HEK293 (cell line): ENCODE data around the gene MEGF6.

Source experiments
- CTCF ChIA-PET: fragments of 350-600 bp; formaldehyde crosslinking; extraction: SDS; loops from one replicate; lab custom pipeline; 2021; ENCODE audit warnings: antibody characterized with exemption; lab: Yijun Ruan, JAX
- POLR2A ChIA-PET: fragments of 300-600 bp; formaldehyde crosslinking; extraction: SDS; loops from one replicate; lab custom pipeline; 2020; ENCODE audit warnings: antibody characterized with exemption, inconsistent platforms; lab: Yijun Ruan, JAX
- H3K27ac ChIP-seq: fragments of 200-500 bp; sonication (Bioruptor generic); 2 replicates; pipeline ENCODE4 v1.5.1; 2014; ENCODE audit warnings: low read depth, low read length, control low read depth, inconsistent platforms; ENCODE audit errors: extremely low read depth
- H3K36me3 ChIP-seq, 2 experiments: fragments of 200-500 bp in 1 of 2; sonication (Bioruptor generic) in 1 of 2; 1 replicate in 1 of 2; 2 replicates in 1 of 2; pipeline ENCODE4 v1.5.1; 2014 to 2017; ENCODE audit warnings: inconsistent platforms in 2 of 2, low read length in 2 of 2; ENCODE audit not compliant: control insufficient read depth in 2 of 2, insufficient read depth in 1 of 2
- H3K4me1 ChIP-seq: fragments of 200-500 bp; sonication (Bioruptor generic); 2 replicates; pipeline ENCODE4 v1.5.1; 2014; ENCODE audit warnings: mild to moderate bottlenecking, low read length, inconsistent platforms; ENCODE audit not compliant: control insufficient read depth, insufficient read depth
- H3K4me3 ChIP-seq: 2 replicates; pipeline ENCODE4 v1.5.1; 2011; ENCODE audit warnings: low read depth, mild to moderate bottlenecking, control low read depth, low read length, moderate library complexity
- H3K9me3 ChIP-seq: fragments of 200-500 bp; sonication (Bioruptor generic); 2 replicates; pipeline ENCODE4 v1.5.1; 2014; ENCODE audit warnings: low read depth, low read length, inconsistent platforms; ENCODE audit not compliant: control insufficient read depth, insufficient read depth
- EGR2 ChIP-seq: fragments of 450-650 bp; formaldehyde crosslinking; IDR thresholded peaks from 2 replicates; pipeline ENCODE4 v1.5.1; 2016; ENCODE audit warnings: low read depth, missing biosample characterization, missing genetic modification characterization
- GLI2 ChIP-seq: fragments of 450-650 bp; formaldehyde crosslinking; IDR thresholded peaks from 2 replicates; pipeline ENCODE4; 2017; ENCODE audit warnings: missing biosample characterization, missing genetic modification characterization, low read depth, borderline replicate concordance
- KLF10 ChIP-seq: fragments of 450-650 bp; IDR thresholded peaks from 2 replicates; pipeline ENCODE4 v1.5.1; 2018; ENCODE audit warnings: missing biosample characterization, mild to moderate bottlenecking, missing genetic modification characterization
- MZF1 ChIP-seq: fragments of 450-650 bp; formaldehyde crosslinking; IDR thresholded peaks from 2 replicates; pipeline ENCODE4 v1.5.1; 2017; ENCODE audit warnings: missing biosample characterization, missing genetic modification characterization, borderline replicate concordance
- PRDM2 ChIP-seq: fragments of 450-650 bp; formaldehyde crosslinking; IDR thresholded peaks from 2 replicates; pipeline ENCODE4 v1.5.1; 2016; ENCODE audit warnings: missing biosample characterization, missing genetic modification characterization, borderline replicate concordance
- SP7 ChIP-seq: fragments of 450-650 bp; formaldehyde crosslinking; IDR thresholded peaks from 2 replicates; pipeline ENCODE4 v1.5.1; 2016; ENCODE audit warnings: missing biosample characterization, missing genetic modification characterization
- ZBTB49 ChIP-seq: fragments of 450-650 bp; formaldehyde crosslinking; IDR thresholded peaks from 2 replicates; pipeline ENCODE4 v1.5.1; 2016; ENCODE audit warnings: missing biosample characterization, missing genetic modification characterization, low read depth
- ZBTB6 ChIP-seq: fragments of 450-650 bp; formaldehyde crosslinking; IDR thresholded peaks from 2 replicates; pipeline ENCODE4 v1.5.1; 2017; ENCODE audit warnings: missing biosample characterization, missing genetic modification characterization
- ZBTB8A ChIP-seq: fragments of 450-650 bp; formaldehyde crosslinking; IDR thresholded peaks from 2 replicates; pipeline ENCODE4 v1.5.1; 2016; ENCODE audit warnings: missing biosample characterization, missing genetic modification characterization
- ZFP3 ChIP-seq: fragments of 450-650 bp; formaldehyde crosslinking; IDR thresholded peaks from 2 replicates; pipeline ENCODE4 v1.5.1; 2016; ENCODE audit warnings: low read depth, missing biosample characterization, missing genetic modification characterization
- ZFP69B ChIP-seq: fragments of 450-650 bp; formaldehyde crosslinking; IDR thresholded peaks from 2 replicates; pipeline ENCODE4 v1.5.1; 2016; ENCODE audit warnings: missing biosample characterization, missing genetic modification characterization
- ZNF132 ChIP-seq: fragments of 450-650 bp; formaldehyde crosslinking; IDR thresholded peaks from 2 replicates; pipeline ENCODE4 v1.5.1; 2017; ENCODE audit warnings: missing biosample characterization, missing genetic modification characterization, borderline replicate concordance
- ZNF24 ChIP-seq: fragments of 450-650 bp; formaldehyde crosslinking; IDR thresholded peaks from 2 replicates; pipeline ENCODE4 v1.5.1; 2016; ENCODE audit warnings: missing biosample characterization, missing genetic modification characterization
- ZNF274 ChIP-seq, 2 experiments: fragments of 200-500 bp in 1 of 2; fragments of 450-650 bp in 1 of 2; sonication (Bioruptor generic) in 1 of 2; formaldehyde crosslinking in 1 of 2; IDR thresholded peaks; 2 replicates each; pipeline versions ENCODE4 v1.5.1 to v1.6.1; 2014 to 2016; ENCODE audit warnings: borderline replicate concordance in 1 of 2, inconsistent platforms in 1 of 2, low read length in 1 of 2, missing biosample characterization in 1 of 2, missing genetic modification characterization in 1 of 2
- ZNF292 ChIP-seq: fragments of 450-650 bp; formaldehyde crosslinking; IDR thresholded peaks from 2 replicates; pipeline ENCODE4 v1.5.1; 2016; ENCODE audit warnings: low read depth, missing biosample characterization, missing genetic modification characterization, borderline replicate concordance
- ZNF366 ChIP-seq: fragments of 450-650 bp; formaldehyde crosslinking; conservative IDR thresholded peaks from 2 replicates; pipeline ENCODE4 v1.5.1; 2016; ENCODE audit warnings: missing biosample characterization, missing genetic modification characterization
- ZNF416 ChIP-seq: fragments of 450-650 bp; formaldehyde crosslinking; IDR thresholded peaks from 2 replicates; pipeline ENCODE4 v1.5.1; 2016; ENCODE audit warnings: missing biosample characterization, missing genetic modification characterization
- ZNF423 ChIP-seq: fragments of 450-650 bp; formaldehyde crosslinking; IDR thresholded peaks from 2 replicates; pipeline ENCODE4 v1.5.1; 2016; ENCODE audit warnings: missing biosample characterization, missing genetic modification characterization
- ZNF426 ChIP-seq: fragments of 450-650 bp; formaldehyde crosslinking; IDR thresholded peaks from 2 replicates; pipeline ENCODE4 v1.5.1; 2017; ENCODE audit warnings: missing biosample characterization, missing genetic modification characterization, mild to moderate bottlenecking, inconsistent platforms, moderate library complexity
- ZNF433 ChIP-seq: fragments of 450-650 bp; formaldehyde crosslinking; IDR thresholded peaks from 2 replicates; pipeline ENCODE4 v1.5.1; 2016; ENCODE audit warnings: missing biosample characterization, missing genetic modification characterization, low read depth
- ZNF488 ChIP-seq: fragments of 450-650 bp; formaldehyde crosslinking; IDR thresholded peaks from 2 replicates; pipeline ENCODE4 v1.5.1; 2016; ENCODE audit warnings: missing biosample characterization, missing genetic modification characterization
- ZNF529 ChIP-seq: fragments of 450-650 bp; formaldehyde crosslinking; IDR thresholded peaks from 2 replicates; pipeline ENCODE4 v1.5.1; 2017; ENCODE audit warnings: missing genetic modification characterization, missing biosample characterization; ENCODE audit not compliant: insufficient replicate concordance
- ZNF558 ChIP-seq: fragments of 450-650 bp; formaldehyde crosslinking; IDR thresholded peaks from 2 replicates; pipeline ENCODE4 v1.5.1; 2016; ENCODE audit warnings: missing biosample characterization, missing genetic modification characterization
- ZNF654 ChIP-seq: fragments of 450-650 bp; formaldehyde crosslinking; IDR thresholded peaks from 2 replicates; pipeline ENCODE4 v1.5.1; 2016; ENCODE audit warnings: low read depth, missing biosample characterization, missing genetic modification characterization
- ZNF837 ChIP-seq: fragments of 450-650 bp; formaldehyde crosslinking; IDR thresholded peaks from 2 replicates; pipeline ENCODE4 v1.5.1; 2016; ENCODE audit warnings: missing biosample characterization, missing genetic modification characterization

MEGF6 gene

GRCh38 chr1:3602375-3602774 is 8.9 kb downstream of the MEGF6 start:
- no peak for TF ChIP-seq ZNF558 (tag by site-specific recombination)
- no peak for TF ChIP-seq ZNF529 (tag by site-specific recombination)
- no peak for TF ChIP-seq ZNF488 (tag by site-specific recombination)
- no peak for TF ChIP-seq ZNF132
- no peak for TF ChIP-seq ZNF837
- TF ChIP-seq ZBTB6 = no peak
- ChIA-PET POLR2A (no interaction called here), CTCF (interaction anchor here (1.0 to 1.7 kb wide), 3 partner anchors 11 to 37 kb away, joined by 5 to 6 read pairs (median 5); no protein-coding TSS in a partner anchor)
- Histone ChIP-seq H3K27ac (no peak overlapping the region), H3K4me1 (no peaks in the 10 kb centered on the region), H3K36me3 (no peaks in the 10 kb centered on the region), H3K9me3 (no peaks in the 10 kb centered on the region), H3K4me3 (no peak overlapping the region)

GRCh38 chr1:3601743-3602142 is 9.6 kb downstream of the MEGF6 start:
- Histone ChIP-seq H3K27ac (no peak overlapping the region), H3K9me3 (no peaks in the 10 kb centered on the region), H3K4me3 (no peak overlapping the region), H3K36me3 (no peaks in the 10 kb centered on the region), H3K4me1 (no peaks in the 10 kb centered on the region)
- ChIA-PET POLR2A (no interaction called here), CTCF (interaction anchor here (1.0 to 1.7 kb wide), 3 partner anchors 10 to 37 kb away, joined by 5 to 6 read pairs (median 5); no protein-coding TSS in a partner anchor)
- TF ChIP-seq ZNF433 (tag by site-specific recombination) (no peak), ZNF654 (tag by site-specific recombination) (no peak), ZBTB8A (tag by site-specific recombination) (no peak), ZNF366 (tag by site-specific recombination) (no peak), ZNF24 (tag by site-specific recombination) (no peak), ZNF292 (tag by site-specific recombination) (no peak), ZFP69B (tag by site-specific recombination) (no peak), MZF1 (tag by site-specific recombination) (no peak), ZNF423 (tag by site-specific recombination) (no peak), SP7 (tag by site-specific recombination) (no peak), PRDM2 (tag by site-specific recombination) (no peak), ZNF274 (IDR thresholded peaks at IDR 0.05; ENCODE audit: low read length) (no peak), ZNF274 (tag by site-specific recombination; IDR thresholded peaks at IDR 0.05; ENCODE audit: borderline replicate concordance) (no peak), ZBTB49 (tag by site-specific recombination) (no peak), ZNF416 (tag by site-specific recombination) (no peak), ZNF426 (tag by site-specific recombination) (no peak), KLF10 (no peak), GLI2 (tag by site-specific recombination) (no peak), ZFP3 (tag by site-specific recombination) (no peak), EGR2 (no peak)
